ENCODE data around the gene ITCH. TPM values are rescaled to one million over a fixed set of nuclear protein-coding genes. Genes with fewer than 3 reads are reported as not detected.

The ITCH gene
- total RNA-seq, 2 experiments from 2014 or later, result 26.1 to 36.8 TPM

- no peaks in the 10 kb centered on the region for H4K20me1 ChIP-seq (ENCODE audit: insufficient read depth, low read length)
Observed at GRCh38 chr20:34532756-34533155, 169.7 kb downstream of the ITCH start.

GRCh38 chr20:34534391-34535165 is 171.5 kb downstream of the ITCH start:
- H3K9me3 ChIP-seq (ENCODE audit: low read length), result no peaks in the 10 kb centered on the region
- BruUV-seq (replicated peaks), result no TSS peak
- intact Hi-C loops (cut with micrococcal nuclease; ENCODE audit: unreplicated experiment), result loop anchor here (5.0 kb wide), 2 partner anchors 233 to 342 kb away; no protein-coding TSS in a partner anchor
- ChIA-PET POLR2A (no interaction called here), CTCF (ENCODE audit: unreplicated experiment) (no interaction called here)
- peaks cover 69% of the 10 kb centered on the region for H3K36me3 ChIP-seq (ENCODE audit: insufficient read depth, low read length)
- H3K4me1 ChIP-seq (ENCODE audit: insufficient read depth, low read length, poor library complexity, severe bottlenecking), result no peaks in the 10 kb centered on the region
- H3K9me2 ChIP-seq (ENCODE audit: insufficient read depth, low read length), result no peaks in the 10 kb centered on the region
- no peaks in the 10 kb centered on the region for H4K20me1 ChIP-seq (ENCODE audit: insufficient read depth, low read length)
- H3K4me2 ChIP-seq (ENCODE audit: low read length), result no peak overlapping the region
- H3K4me3 ChIP-seq (ENCODE audit: low read depth, low read length, poor library complexity, severe bottlenecking), result no peak overlapping the region
- no peak overlapping the region for H3K27ac ChIP-seq (ENCODE audit: low read depth, low read length, poor library complexity, severe bottlenecking)
- H3K79me2 ChIP-seq (ENCODE audit: insufficient read depth, low read depth, low read length), result no peaks in the 10 kb centered on the region
- TF ChIP-seq EZH2phosphoT487 (IDR thresholded peaks at IDR 0.05; ENCODE audit: borderline replicate concordance, low read depth, low read length) (no peak), CTCF (conservative IDR thresholded peaks at IDR 0.05; ENCODE audit: low read length) (no peak)
- no peak for DNase-seq (ENCODE audit: low spot score)
- H2AFZ ChIP-seq (ENCODE audit: low read length), result no peak overlapping the region

More at GRCh38 chr20:34532756-34533155, 169.7 kb downstream of the ITCH start:
- TF ChIP-seq CTCF (conservative IDR thresholded peaks at IDR 0.05; ENCODE audit: low read length) (no peak), EZH2phosphoT487 (IDR thresholded peaks at IDR 0.05; ENCODE audit: borderline replicate concordance, low read depth, low read length) (no peak)
- BruUV-seq (replicated peaks), result no TSS peak
- Histone ChIP-seq H3K36me3 (ENCODE audit: insufficient read depth, low read length) (peaks cover 72% of the 10 kb centered on the region), H3K4me1 (ENCODE audit: insufficient read depth, low read length, poor library complexity, severe bottlenecking) (no peaks in the 10 kb centered on the region), H2AFZ (ENCODE audit: low read length) (no peak overlapping the region), H3K9me3 (ENCODE audit: low read length) (no peaks in the 10 kb centered on the region), H3K9me2 (ENCODE audit: insufficient read depth, low read length) (no peaks in the 10 kb centered on the region), H3K79me2 (ENCODE audit: insufficient read depth, low read depth, low read length) (no peaks in the 10 kb centered on the region), H3K27ac (ENCODE audit: low read depth, low read length, poor library complexity, severe bottlenecking) (no peak overlapping the region), H3K4me2 (ENCODE audit: low read length) (no peak overlapping the region), H3K4me3 (ENCODE audit: low read depth, low read length, poor library complexity, severe bottlenecking) (no peak overlapping the region)
- DNase-seq (ENCODE audit: low spot score), result no peak
- ChIA-PET POLR2A (no interaction called here), CTCF (ENCODE audit: unreplicated experiment) (no interaction called here)
- intact Hi-C loops (cut with micrococcal nuclease; ENCODE audit: unreplicated experiment), result no loop called here

DNA sequence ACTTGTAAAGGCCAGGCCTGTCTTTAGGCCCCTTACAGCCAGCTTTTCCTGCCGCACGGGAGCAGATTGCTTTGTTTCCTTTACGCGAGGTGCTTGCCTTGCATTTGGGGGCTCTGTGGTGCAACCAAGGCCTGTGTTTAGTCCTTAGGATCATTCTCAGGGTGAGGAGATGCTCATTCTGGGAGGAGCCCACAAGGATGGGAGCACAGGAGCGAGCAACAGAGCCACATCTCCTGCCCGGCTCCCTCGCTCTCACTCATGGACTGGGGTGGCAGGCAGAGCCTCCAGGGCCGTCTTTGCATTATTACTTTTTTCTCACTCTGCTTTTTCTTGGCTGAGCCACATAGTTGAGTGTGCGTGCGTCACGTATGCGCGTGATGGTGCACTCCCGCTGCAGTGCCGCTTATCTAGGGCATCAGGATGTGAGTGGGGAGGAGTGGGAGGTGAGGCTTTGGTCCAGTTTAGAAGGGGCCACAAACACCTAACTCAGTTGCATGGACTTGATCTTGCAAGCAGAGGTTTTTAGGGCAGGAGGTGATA is 172.3 kb downstream of the ITCH start:
- no peaks in the 10 kb centered on the region for H3K4me1 ChIP-seq (ENCODE audit: insufficient read depth, low read length, poor library complexity, severe bottlenecking)
- no peak overlapping the region for H3K4me3 ChIP-seq (ENCODE audit: low read depth, low read length, poor library complexity, severe bottlenecking)
- intact Hi-C loops (cut with micrococcal nuclease; ENCODE audit: unreplicated experiment), result loop anchor here (5.0 kb wide), 2 partner anchors 232 to 343 kb away; no protein-coding TSS in a partner anchor
- H3K9me2 ChIP-seq (ENCODE audit: insufficient read depth, low read length), result no peaks in the 10 kb centered on the region
- no peaks in the 10 kb centered on the region for H3K79me2 ChIP-seq (ENCODE audit: insufficient read depth, low read depth, low read length)
- POLR2A ChIA-PET, result no interaction called here
- CTCF ChIA-PET (ENCODE audit: unreplicated experiment), result no interaction called here
- no peak overlapping the region for H2AFZ ChIP-seq (ENCODE audit: low read length)
- H4K20me1 ChIP-seq (ENCODE audit: insufficient read depth, low read length), result no peaks in the 10 kb centered on the region
- no peak overlapping the region for H3K27ac ChIP-seq (ENCODE audit: low read depth, low read length, poor library complexity, severe bottlenecking)
- H3K9me3 ChIP-seq (ENCODE audit: low read length), result no peaks in the 10 kb centered on the region
- no peak overlapping the region for H3K4me2 ChIP-seq (ENCODE audit: low read length)
- peaks cover 61% of the 10 kb centered on the region for H3K36me3 ChIP-seq (ENCODE audit: insufficient read depth, low read length)
- BruUV-seq (replicated peaks), result no TSS peak
- TF ChIP-seq CTCF (conservative IDR thresholded peaks at IDR 0.05; ENCODE audit: low read length) (no peak), EZH2phosphoT487 (IDR thresholded peaks at IDR 0.05; ENCODE audit: borderline replicate concordance, low read depth, low read length) (no peak)
- no peak for DNase-seq (ENCODE audit: low spot score)
